ENCODE measurements around the gene SLK. TPM values are rescaled to one million over a fixed set of nuclear protein-coding genes. Genes with fewer than 3 reads are reported as not detected.

The SLK gene
- total RNA-seq, 1 experiment from 2014 or later: 39.1 TPM

DNA sequence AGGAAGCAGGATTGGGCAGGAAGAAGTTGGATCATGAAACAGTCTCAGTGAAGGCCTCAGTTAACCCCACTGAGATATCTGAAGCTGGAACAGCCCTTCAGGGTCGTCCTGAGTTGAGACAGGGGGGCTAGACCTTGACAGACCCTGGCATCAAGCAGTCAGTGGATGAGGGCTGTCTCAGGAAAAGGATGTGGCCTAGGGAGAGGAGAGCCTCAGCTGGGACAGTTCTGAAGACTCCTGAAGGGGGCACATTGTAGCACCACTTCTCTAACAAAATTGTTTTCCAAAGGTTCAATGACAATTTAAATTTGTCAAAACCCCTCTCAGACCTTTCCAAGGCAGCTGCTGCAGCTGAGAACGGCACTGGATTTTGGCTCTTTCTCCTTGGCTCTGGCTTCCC, 15.8 kb upstream of the SLK start:
- intact Hi-C loops (cut with micrococcal nuclease; ENCODE audit: unreplicated experiment): no loop called here
- no TSS peak for BruUV-seq (replicated peaks)
- ChIA-PET POLR2A (ENCODE audit: low non-redundant PET) (no interaction called here), CTCF (no interaction called here)
- H3K27ac ChIP-seq (ENCODE audit: low read depth, low read length, poor library complexity, severe bottlenecking): no peak overlapping the region
- peaks cover 5% of the 10 kb centered on the region for H3K9me3 ChIP-seq (ENCODE audit: low read depth, low read length, poor library complexity, severe bottlenecking)
- DNase-seq (ENCODE audit: low spot score): no peak
- H3K4me3 ChIP-seq (ENCODE audit: low read depth, low read length, poor library complexity, severe bottlenecking): no peak overlapping the region
- TF ChIP-seq EZH2 (IDR thresholded peaks at IDR 0.05; ENCODE audit: borderline replicate concordance, low read depth, low read length, poor library complexity, severe bottlenecking) (no peak), CTCF (conservative IDR thresholded peaks at IDR 0.05; ENCODE audit: low read depth, low read length) (no peak)
- H3K36me3 ChIP-seq (ENCODE audit: insufficient read depth, low read length, poor library complexity, severe bottlenecking): no peaks in the 10 kb centered on the region
- no peaks in the 10 kb centered on the region for H3K4me1 ChIP-seq (ENCODE audit: insufficient read depth, low read length, poor library complexity, severe bottlenecking)
- H3K27me3 ChIP-seq (replicated peaks; ENCODE audit: insufficient read depth, low read depth, low read length, poor library complexity): no peaks in the 10 kb centered on the region

GRCh38 chr10:103951942-103952341, 15.0 kb upstream of the SLK start:
- ChIA-PET CTCF (no interaction called here), POLR2A (ENCODE audit: low non-redundant PET) (no interaction called here)
- BruUV-seq (replicated peaks): no TSS peak
- Histone ChIP-seq H3K27me3 (replicated peaks; ENCODE audit: insufficient read depth, low read depth, low read length, poor library complexity) (no peaks in the 10 kb centered on the region), H3K36me3 (ENCODE audit: insufficient read depth, low read length, poor library complexity, severe bottlenecking) (no peaks in the 10 kb centered on the region), H3K4me3 (ENCODE audit: low read depth, low read length, poor library complexity, severe bottlenecking) (no peak overlapping the region), H3K4me1 (ENCODE audit: insufficient read depth, low read length, poor library complexity, severe bottlenecking) (no peaks in the 10 kb centered on the region), H3K27ac (ENCODE audit: low read depth, low read length, poor library complexity, severe bottlenecking) (no peak overlapping the region), H3K9me3 (ENCODE audit: low read depth, low read length, poor library complexity, severe bottlenecking) (peaks cover 5% of the 10 kb centered on the region)
- DNase-seq (ENCODE audit: low spot score): no peak
- intact Hi-C loops (cut with micrococcal nuclease; ENCODE audit: unreplicated experiment): no loop called here
- TF ChIP-seq CTCF (conservative IDR thresholded peaks at IDR 0.05; ENCODE audit: low read depth, low read length) (no peak), EZH2 (IDR thresholded peaks at IDR 0.05; ENCODE audit: borderline replicate concordance, low read depth, low read length, poor library complexity, severe bottlenecking) (no peak)

DNA sequence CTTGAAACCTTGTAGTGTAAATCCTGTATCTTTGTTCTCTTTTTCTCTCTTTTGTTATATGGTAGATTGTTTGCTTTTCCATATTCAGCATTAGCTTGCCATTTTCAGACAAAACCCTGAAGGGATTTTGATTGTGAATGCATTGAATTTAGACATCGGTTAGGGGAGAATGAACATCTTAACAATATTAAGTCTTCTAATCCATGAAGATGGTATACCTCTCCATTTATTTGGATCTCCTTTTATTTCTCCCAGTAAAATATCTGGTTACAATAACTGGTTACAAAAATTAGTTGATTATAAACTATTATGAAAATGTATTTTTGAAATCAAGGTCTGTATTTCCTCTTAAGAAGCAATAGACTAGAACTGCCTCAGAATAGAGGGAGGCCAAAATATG, 12.4 kb upstream of the SLK start:
- no peaks in the 10 kb centered on the region for H3K36me3 ChIP-seq (ENCODE audit: insufficient read depth, low read length, poor library complexity, severe bottlenecking)
- intact Hi-C loops (cut with micrococcal nuclease; ENCODE audit: unreplicated experiment): no loop called here
- H3K4me3 ChIP-seq (ENCODE audit: low read depth, low read length, poor library complexity, severe bottlenecking): no peak overlapping the region
- DNase-seq (ENCODE audit: low spot score): no peak
- H3K4me1 ChIP-seq (ENCODE audit: insufficient read depth, low read length, poor library complexity, severe bottlenecking): no peaks in the 10 kb centered on the region
- no peaks in the 10 kb centered on the region for H3K27me3 ChIP-seq (replicated peaks; ENCODE audit: insufficient read depth, low read depth, low read length, poor library complexity)
- POLR2A ChIA-PET (ENCODE audit: low non-redundant PET): no interaction called here
- no peak overlapping the region for H3K27ac ChIP-seq (ENCODE audit: low read depth, low read length, poor library complexity, severe bottlenecking)
- H3K9me3 ChIP-seq (ENCODE audit: low read depth, low read length, poor library complexity, severe bottlenecking): peaks cover 5% of the 10 kb centered on the region
- no peak for TF ChIP-seq CTCF (conservative IDR thresholded peaks at IDR 0.05; ENCODE audit: low read depth, low read length)
- TF ChIP-seq EZH2 (IDR thresholded peaks at IDR 0.05; ENCODE audit: borderline replicate concordance, low read depth, low read length, poor library complexity, severe bottlenecking): no peak
- no TSS peak for BruUV-seq (replicated peaks)
- CTCF ChIA-PET: no interaction called here
